ENCODE data around the gene SLC16A6.

DNA sequence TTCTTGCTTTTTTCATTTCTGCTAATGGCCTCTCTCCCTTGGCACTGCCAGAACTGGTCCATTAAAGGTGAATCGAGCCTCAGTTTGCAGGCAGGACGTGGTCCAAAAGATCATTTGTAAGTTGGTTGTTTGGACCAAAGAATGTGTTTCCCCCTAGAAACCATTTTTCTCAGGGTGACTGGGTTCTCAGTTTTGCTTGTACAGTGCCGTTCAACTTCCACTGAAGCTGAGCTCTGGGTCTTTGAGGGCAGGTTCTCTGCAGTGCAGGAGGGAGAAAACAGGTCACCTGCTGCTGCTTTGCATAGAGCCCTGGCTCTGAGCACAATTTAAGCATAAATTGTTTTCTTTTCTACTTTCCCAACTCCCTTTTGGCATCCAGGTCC is 52.1 kb downstream of the SLC16A6 start:
- TF ChIP-seq POLR2A (IDR thresholded peaks at IDR 0.05; ENCODE audit: low read length) (no peak), GATA1 (IDR thresholded peaks at IDR 0.05; ENCODE audit: low read depth, low read length) (no peak)

All from erythroblast (primary cell).